ENCODE results near the gene DOK4.
A peak's percentile ranks its signal among the peaks of the same experiment; 100 is the strongest.

The DOK4 gene

DNA sequence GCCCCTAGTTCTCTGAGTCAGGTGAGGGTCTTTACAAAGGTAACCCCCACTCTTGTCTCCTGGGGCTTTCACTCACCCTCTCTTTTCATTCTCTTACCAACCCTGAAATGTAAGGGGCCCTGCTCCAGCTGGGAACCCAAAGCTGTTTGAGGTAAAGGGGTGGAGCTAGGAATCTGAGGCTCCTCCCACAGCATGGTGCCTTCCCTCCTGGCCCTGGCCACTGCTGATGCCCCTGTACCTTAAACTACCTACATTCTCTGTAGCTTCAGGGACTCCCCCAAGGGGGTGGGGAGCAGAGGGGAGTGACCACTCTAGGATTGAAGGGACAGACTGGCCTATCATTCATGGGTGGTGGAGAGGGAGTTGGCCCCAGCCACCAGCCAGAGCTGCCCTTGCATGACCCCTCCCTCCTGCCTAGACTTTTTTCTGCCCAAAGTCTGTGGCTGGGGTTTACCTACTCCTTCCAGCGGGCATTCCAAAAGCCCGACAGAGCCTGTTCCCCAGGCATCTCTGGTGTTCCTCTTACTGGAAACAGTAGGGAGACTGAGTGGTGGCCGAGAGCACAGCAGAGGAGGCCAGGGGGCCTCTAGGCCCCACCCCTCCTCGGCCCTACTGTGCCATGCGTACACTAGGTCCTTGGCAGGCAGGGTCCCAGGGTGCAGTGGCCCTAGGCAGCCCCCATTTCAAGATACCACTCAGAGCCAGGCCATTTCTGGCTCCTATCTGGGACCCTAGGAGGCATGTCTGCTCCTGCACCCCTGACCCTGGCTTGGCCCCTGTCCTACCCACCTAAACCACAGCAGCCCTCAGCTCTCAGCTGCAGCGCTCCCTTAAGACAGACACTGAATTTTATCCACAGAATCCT is 9.5 kb downstream of the DOK4 start:
- DNase-seq: no peak

DNA sequence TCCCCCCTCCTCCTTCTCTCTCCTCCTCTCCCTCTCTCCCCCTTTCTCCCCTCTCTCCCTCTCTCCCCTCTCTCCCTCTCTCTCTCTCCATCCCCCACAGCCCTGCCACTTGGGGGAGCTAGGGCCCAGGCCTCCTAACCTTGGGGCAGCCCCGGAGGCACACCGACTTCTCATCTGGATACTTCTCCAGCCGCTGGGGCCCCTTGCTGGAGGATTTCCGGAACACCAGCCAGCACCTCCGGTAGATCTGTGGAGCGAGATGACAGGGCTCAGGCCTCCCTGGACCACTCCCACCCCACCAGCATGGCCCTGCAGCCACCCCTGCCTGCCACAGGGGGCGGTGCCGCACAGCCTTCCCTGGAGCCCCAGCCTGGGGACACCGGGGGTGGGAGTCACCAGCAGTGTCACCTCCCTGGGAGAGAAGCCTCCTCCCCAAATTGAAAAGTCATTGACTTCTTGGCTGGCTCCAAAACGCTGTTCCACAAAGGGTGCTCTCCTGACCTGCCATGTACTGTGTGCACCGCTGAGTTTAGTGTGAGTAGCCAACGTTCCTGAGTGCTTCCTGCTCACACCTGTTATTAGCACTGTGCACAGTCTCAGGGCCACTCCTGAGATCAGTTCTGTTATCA is 10.5 kb downstream of the DOK4 start:
- no peak for DNase-seq

GRCh38 chr16:57474671-57475661 is 11.3 kb downstream of the DOK4 start:
- no peak for DNase-seq

DNA sequence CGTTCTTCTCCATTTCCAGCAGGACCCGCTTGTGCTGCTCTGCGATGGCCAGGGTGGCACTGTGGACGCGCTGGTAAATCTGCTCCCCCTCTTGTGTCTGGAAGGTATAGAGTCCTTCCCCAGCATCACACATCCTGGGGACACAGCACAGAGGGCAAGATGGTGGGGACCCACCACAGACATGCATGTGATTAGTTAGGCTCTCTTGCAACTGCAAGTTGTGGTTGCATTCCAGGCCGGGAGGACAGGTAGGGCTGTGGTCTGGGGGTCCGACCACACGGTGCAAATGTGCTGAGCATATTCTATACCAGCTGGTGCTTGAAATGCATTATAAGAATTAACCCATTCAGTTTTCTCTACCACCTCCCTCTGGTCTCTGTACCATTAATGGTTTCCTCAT is 12.4 kb downstream of the DOK4 start:
- no peak for DNase-seq

- DNase-seq: no peak
These were observed 13.0 kb downstream of the DOK4 start for GRCh38 chr16:57473176-57473840.

GRCh38 chr16:57472665-57473060 is 13.6 kb downstream of the DOK4 start:
- DNase-seq: no peak

GRCh38 chr16:57471852-57472664 is 14.2 kb downstream of the DOK4 start:
- no peak for DNase-seq

- DNase-seq: no peak
These were observed 15.1 kb downstream of the DOK4 start for GRCh38 chr16:57471209-57471608.

GRCh38 chr16:57470711-57471110 is 15.6 kb downstream of the DOK4 start:
- DNase-seq: no peak

DNA sequence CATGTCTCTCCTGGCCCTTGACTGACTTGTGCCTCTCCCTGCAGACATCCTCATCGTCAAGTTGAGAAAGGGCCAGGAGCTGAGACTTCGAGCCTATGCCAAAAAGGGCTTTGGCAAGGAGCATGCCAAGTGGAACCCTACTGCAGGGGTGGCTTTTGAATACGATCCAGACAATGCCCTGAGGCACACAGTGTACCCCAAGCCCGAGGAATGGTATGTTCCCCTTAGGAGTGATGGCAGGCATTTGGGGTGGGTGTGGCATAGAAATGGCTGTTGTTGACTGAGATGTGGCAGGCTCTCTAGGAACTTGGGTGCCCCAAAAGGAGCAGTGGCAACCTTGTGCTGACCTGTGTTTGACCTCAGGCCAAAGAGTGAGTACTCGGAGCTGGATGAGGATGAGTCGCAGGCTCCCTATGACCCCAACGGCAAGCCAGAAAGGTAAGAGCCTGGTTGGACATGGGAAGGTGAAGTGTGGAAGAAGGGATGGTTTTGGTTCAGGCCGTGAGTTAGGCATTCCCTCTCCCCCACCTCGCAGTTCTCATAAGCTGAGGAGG is 16.3 kb downstream of the DOK4 start:
- no peak for DNase-seq

DNA sequence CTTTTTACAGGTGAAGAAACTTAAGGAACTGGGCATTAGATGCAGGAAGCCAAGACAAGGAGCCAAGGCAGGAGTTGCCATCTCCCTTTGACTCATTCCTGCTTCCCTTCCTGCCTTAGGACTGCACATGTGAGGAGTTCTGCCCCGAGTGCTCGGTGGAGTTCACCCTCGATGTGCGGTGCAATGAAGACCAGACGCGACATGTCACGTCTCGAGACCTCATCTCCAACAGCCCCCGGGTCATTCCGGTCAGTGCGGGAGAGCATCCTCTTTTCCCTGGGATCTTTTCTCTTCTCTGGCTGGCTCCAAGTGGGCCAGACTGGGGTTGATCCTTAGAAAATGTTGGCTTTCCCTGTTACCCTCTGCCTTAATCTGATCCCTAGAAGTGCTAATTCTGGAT is 17.2 kb downstream of the DOK4 start:
- no peak for DNase-seq

- DNase-seq: no peak
These were observed 17.9 kb downstream of the DOK4 start for GRCh38 chr16:57468346-57468745.

GRCh38 chr16:57464523-57464922 is 21.8 kb downstream of the DOK4 start:
- DNase-seq: no peak

- DNase-seq: no peak
These were observed 23.3 kb downstream of the DOK4 start for GRCh38 chr16:57462978-57463362.

- DNase-seq: peak; percentile 44
These were observed 23.9 kb downstream of the DOK4 start, which contains the start of gene POLR2C for GRCh38 chr16:57462209-57462977. Gene POLR2C (plus strand): TSS chr16:57462679. CDS start chr16:57462725, 46 bp downstream.

DNA sequence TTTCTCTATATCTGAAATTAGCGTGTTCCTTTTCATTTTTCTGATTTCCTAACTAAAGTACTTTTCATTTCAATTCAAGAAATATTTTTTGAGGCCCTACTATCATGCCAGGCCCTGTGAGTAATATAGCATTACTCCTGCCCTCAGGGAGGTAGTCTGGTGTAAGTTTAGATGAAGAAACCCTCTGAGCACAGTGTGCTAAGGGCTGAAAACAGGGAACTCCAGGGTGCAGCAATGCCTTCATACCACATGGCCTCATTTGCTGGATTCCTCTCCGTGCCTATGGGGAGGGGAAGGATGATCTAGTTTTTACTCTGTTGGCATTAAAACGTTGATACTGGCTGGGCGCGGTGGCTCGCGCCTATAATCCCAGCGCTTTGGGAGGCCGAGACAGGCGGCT is 34.3 kb downstream of the DOK4 start:
- DNase-seq: no peak

- peak; percentile 82 for DNase-seq
These were observed 38.9 kb downstream of the DOK4 start, which contains the start of the genes CIAPIN1 and COQ9 for GRCh38 chr16:57447186-57447962. Gene CIAPIN1 (minus strand): TSS chr16:57447385. CDS start chr16:57440928, 6,457 bp downstream. Gene COQ9 (plus strand): TSS chr16:57447479. CDS start chr16:57447506, 27 bp downstream.

DNA sequence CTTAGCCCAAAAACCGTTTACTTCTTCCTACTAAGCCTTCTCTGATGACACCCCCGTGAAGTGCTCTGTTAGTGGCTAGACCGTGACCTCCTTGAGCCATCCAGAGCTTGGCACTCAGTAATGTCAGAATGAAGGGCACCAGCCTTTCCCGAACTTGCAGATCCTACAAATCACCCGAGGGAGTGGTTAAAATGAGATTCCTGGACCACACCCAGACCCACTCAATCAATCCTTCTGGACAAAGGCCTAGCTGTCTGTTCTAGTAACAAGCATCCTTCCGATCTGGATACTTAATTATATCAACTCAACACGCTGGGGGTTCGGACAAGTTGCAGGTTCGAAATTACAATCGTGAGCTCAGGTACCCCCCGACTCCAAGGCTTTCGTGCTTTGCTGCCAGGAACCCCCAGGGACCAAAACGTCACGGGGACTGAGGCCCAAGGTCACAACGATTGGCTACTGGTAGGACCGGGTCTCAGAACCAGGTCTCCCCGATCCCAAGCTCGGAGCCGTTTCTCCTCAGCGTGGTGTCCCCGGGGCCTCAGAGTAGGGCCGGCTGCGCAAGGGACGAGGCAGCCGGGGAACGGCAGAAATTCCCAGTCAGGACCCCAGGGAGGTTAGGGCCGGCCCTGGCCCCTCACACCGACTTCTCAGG is 39.6 kb downstream of the DOK4 start:
- peak; percentile 26 for DNase-seq

DNA sequence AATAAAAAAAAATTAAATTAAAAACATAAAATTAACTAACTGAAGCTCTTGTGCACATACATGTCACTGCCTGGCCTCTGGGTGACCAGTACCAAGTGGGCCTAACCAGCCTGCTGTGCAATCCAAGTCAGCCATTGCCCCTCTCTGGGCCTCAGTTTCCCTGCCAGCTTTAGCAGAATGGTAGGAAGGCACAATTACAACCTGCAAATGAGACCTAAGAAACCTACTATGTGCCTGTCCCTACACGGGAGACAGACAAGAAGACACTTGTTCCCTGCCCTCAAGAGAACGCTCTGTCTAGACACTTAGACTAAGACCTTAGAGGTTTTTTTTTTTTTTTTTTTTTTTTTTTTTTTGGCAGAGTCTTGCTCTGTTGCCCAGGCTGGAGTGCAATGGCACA is 40.8 kb downstream of the DOK4 start:
- DNase-seq: no peak
